HG02981 (cell line): ENCODE measurements around the gene CLSTN2.

Experiments used
- ATAC-seq: cut with Tn5 transposase; IDR thresholded peaks from one replicate; pipeline ENCODE4 v1.9.1; 2021; ENCODE audit warnings: mild to moderate bottlenecking, moderate library complexity; ENCODE audit not compliant: unreplicated experiment

CLSTN2 gene

DNA sequence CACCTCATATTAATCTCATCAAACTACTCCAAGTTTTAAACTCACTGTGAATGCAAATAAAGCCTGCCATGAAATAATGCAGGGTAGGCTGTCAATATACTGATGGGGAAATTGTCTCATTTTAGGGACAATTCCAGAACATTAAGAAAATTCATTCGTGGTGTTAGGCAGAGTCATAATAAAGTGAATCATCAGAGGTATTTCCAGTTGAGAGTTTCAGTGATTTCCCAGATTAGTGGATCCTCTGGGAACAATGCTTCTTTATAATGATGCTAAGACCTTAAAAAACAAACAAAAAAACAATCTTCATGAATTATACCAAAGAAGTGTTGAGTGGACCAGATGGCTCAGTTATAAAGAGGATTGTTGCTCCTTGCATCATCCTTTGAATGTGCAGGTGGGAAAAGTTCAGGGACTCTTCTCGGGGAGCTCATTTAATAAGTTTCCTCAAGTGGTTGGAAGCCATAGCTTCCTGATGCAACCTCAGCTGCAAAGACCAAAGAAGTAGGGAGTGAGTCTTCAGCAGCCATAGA, 381.9 kb downstream of the CLSTN2 start:
- ATAC-seq, result no peak

- no peak for ATAC-seq
These were observed 384.8 kb downstream of the CLSTN2 start for GRCh38 chr3:140319739-140320138.

DNA sequence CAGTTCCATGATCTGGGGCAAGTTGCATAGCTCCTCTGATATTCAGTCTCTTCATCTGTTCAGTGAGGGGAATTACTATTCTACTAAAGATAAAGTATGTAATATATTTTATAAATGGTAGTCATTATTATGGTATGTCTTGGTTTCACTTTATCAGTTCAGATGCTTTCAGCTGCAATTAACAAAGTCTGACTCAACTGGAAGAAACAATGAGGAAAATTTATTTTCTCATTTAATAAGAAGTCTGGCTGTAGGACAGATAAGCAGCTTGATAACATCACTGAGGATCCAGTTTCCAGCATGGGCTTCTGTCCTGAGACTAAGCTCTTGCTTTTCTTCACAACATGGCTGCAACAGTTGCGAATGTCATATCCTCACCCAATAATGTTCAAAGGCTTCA, 388.6 kb downstream of the CLSTN2 start:
- no peak for ATAC-seq

DNA sequence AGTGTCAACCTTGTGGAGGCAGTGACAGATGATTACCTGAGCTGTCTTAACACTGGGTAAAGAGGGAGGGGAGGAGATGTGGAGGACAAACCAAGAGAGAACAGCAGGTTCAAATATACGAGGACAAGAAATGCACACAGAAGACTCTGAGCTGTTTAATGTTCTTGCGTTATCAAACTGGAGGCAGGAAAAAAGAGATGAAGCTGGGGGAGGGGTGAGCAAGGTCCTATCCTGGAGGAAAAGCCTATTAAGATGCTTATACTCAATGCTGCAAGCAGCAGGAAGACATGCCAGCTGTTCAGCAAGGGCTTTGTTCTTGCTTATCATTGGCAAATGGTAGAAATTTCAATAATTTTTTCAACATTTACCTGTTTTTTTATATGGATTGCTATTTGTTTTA, 397.1 kb downstream of the CLSTN2 start:
- no peak for ATAC-seq

GRCh38 chr3:140334132-140334929, 399.3 kb downstream of the CLSTN2 start:
- ATAC-seq, result no peak

GRCh38 chr3:140336465-140336864, 401.5 kb downstream of the CLSTN2 start:
- no peak for ATAC-seq

DNA sequence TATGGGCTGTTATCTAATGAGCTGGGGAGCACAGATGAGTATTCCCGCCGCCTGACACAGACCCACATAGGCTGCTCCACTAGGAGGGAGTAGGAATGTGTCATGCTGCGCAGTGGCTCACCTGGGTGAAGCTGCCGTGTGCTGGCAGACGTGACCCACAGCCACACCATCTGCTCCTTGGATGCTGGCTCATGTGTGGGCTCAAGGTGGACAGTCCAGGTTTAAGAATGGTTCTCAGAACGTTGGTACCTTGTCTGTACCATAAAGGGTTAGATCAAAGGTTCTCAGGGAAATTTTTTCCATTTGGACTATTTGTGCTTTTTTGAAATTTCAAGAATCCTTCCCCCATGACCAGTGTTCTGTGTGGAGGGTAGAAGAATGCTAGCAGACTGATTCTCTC, 403.9 kb downstream of the CLSTN2 start:
- no peak for ATAC-seq

- ATAC-seq, result no peak
These were observed 406.2 kb downstream of the CLSTN2 start for GRCh38 chr3:140341203-140341602.

DNA sequence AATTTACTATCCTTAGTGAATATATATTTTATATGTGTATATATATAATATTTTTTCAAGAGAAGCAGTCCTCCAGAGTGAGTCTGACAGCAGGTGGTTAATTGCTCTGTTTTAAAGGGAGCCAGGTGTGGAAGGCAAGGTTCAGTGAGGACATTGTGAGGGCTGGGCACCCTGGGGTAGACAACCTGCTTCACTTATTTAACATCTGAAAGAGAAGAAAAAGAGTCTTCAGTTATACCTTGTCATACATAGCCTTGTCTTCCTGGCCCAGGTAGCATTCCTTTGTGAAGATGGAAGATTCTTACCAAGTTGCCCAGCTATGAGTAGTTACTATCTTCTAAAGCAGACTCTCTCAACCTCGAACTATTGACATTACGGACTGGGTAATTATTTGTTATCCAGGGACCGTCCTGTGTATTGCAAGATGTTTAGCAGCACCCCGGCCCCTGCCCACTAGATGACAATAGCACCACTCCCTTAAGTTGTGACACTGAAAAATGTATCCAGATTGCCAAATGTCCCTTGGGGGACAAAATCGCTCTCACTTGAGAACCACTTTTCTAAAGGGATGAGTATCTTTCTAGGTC, 406.9 kb downstream of the CLSTN2 start:
- ATAC-seq, result no peak

GRCh38 chr3:140342668-140343067, 407.7 kb downstream of the CLSTN2 start:
- no peak for ATAC-seq

DNA sequence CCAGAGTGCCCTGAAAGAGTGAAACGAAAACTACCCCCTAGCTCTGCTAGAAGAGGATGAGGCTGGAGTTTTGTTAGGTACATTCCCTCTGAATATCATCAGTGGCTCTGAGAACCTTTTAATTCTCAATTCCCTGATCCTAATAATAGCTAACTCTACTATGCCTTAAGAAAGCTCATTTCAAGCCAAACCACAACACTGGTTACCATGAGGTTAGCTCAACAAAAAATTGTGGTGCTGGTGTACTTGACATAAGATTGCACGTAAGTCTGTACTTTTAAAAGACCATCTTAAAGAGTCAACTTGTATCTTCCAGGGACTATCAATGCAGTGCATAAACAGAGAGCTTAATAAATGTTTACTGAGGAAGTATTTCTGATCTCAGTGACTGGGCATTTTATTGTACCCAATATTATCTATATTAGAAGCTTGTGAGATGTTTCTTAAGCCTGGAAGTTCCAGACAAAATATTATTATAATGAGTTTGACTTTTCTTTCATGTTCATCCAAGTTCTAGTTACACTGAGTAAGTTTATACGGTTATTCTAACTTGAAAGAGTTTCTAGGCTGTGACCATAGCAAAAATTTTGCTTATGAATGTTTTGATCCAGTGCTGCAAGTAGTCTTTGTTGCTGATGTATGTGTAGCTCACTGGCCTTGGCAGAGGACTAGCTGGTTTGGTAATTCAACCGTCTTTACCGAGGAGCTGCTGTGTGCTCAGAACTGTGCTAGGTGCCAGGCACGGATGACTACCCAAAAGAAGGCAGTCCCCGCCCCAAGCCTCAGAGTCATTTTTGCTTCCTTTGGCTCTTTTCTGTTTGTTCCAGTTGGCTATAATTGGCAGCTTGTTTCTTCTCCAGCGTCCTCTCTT, 408.5 kb downstream of the CLSTN2 start:
- ATAC-seq, result no peak

- no peak for ATAC-seq
These were observed 409.1 kb downstream of the CLSTN2 start for GRCh38 chr3:140344082-140344454.

GRCh38 chr3:140344601-140345205, 409.7 kb downstream of the CLSTN2 start:
- no peak for ATAC-seq

- ATAC-seq, result no peak
These were observed 412.2 kb downstream of the CLSTN2 start for GRCh38 chr3:140347151-140347550.

DNA sequence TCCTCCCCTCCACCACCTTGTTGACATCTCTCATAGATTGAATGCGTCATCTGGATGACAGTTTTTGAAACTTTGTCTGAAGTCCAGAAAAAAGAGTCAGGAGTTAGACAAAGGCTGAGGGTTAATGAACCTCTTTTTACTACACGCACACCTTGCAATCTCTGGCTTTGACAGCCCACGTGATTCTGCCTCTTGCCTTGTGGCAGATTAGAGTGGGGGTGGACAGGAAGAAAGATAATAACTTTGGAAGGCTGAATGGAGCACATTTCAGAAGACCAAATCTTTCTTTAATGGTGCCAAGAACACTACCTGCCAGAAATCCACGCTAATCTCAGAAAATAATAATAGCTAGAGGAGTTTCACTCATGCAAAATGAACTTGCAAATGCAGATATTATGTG, 415.0 kb downstream of the CLSTN2 start:
- no peak for ATAC-seq

DNA sequence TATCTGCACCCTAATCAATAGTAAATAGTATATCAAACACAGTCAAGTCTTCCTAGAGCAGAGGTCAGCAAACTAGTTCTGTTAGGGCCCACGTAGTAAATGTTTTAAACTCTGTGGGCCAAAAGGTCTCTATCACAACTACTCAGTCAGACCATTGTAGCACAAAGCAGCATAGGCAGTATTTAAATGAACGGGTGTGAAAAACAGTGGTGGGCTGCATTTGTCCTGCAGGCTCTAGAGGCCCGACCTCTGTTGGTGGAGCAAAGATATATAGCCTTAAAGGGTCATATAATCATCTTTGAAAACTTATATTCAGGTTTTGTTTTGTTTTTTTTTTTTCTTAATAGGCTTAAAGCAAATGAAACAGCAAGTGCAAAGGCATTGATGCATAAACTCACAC, 416.5 kb downstream of the CLSTN2 start:
- ATAC-seq, result no peak

DNA sequence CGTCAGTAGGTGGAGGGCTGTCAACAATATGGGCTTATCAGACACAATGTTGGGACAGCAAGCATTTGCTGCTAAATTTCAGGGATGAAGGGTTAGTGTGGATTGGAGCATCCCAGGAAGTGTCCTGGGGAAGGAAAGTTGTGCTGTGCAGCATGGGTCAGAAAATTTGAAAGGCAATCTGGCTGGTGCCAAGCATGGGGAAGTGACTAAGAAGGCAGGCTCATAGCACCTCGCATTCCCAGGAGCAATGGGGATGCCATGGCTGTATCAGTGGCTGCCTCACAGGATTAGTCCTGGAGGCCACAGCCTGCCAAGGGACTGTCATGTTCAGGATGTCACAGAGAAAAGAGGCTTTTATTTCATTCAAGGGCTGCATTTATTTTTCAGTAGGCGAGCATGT, 420.5 kb downstream of the CLSTN2 start:
- ATAC-seq, result no peak

DNA sequence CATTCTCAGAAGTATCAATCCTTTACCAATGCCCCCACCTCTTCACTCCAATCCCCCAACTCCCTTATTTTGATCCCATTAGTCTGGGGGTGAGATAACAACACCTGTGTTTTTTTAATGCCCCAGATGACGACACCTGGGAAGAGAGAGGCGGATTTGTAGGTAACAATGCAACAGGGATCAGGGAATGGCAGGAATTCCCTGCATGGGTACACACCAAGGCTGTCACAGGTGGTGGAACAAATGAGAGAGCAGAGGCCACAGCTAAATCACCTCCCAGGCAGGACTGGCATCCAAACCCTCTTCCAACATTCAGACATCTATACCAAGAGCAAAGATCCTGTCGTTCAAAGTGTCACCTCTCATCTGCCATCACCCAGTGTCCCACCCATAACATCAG, 423.7 kb downstream of the CLSTN2 start:
- ATAC-seq, result no peak

- no peak for ATAC-seq
These were observed 424.4 kb downstream of the CLSTN2 start for GRCh38 chr3:140359233-140359995.

DNA sequence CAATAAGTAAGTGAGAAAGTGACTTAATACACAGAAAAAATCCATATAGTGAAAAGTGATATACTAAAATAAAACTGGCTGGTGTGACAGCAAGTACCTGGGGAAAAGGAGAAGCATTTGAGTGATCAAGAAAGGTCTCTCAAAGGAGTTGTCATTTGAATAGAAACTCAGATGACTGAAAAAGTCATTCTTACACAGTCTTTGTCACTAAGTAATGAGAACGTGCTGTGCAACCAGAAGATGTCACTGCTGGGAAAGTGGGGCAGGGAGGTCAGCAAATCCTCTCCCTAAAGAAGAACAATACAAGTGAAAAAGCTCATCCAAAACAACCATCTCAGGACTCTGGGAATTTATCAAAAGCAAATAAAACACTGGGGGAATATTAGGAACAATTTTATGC, 425.3 kb downstream of the CLSTN2 start:
- no peak for ATAC-seq
